Measurements from ENCODE around the gene RER1. TPM values are rescaled to one million over a fixed set of nuclear protein-coding genes. Genes with fewer than 3 reads are reported as not detected.

Gene RER1
- total RNA-seq, 1 experiment from 2014 or later, result 55.7 TPM

- no peak for DNase-seq (ENCODE audit: low read depth)
- in situ Hi-C loops (cut with HindIII; ENCODE audit: low pct_unique_long_range_greater_than_20kb, low sequenced_read_pairs), result no loop called here
Measured at GRCh38 chr1:2373551-2374251, 17.9 kb upstream of the RER1 start.

DNA sequence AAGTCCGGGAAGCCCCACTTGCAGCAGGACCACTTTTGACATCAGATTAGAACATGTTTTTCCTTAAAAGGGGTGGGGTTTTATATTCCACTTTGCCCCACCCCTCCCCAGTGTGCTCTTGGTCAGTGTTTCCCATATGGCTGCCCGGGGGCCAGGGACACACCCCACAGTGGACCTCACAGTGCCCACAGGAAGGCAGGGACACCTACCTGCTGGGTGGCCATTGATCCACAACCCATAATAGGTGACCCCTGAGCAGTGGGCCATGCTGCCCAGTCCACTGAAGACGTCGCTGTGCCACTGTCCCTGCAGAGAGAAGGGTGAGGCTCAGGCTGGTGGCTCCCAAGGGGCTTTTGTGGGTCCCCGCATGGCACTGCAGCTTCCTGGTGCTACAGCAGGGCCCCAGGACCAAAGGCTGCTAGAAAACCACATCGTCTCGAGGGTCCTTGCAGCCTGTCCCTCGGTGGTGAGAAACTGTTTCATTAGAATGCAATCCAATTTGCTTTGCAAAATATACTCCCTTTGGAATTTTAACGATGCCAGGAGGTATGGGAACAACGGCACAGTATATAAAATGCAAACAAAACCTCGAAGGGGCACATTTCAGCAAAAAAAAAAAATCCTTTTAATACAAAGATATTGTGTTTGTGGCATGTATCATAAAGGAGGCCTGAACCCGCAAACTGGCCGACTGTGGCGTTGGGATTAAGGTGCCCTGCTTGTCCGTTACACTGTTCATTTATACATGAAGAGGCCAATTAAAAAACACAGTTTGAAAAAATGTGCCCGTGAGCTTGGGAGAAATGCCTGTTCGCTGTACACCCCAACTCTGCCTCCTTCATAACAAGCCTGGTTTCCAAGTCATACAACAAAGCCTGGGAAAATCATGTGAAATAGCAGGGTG, 17.1 kb upstream of the RER1 start:
- no peak for DNase-seq (ENCODE audit: low read depth)
- in situ Hi-C loops (cut with HindIII; ENCODE audit: low pct_unique_long_range_greater_than_20kb, low sequenced_read_pairs), result no loop called here

- no peak for DNase-seq (ENCODE audit: low read depth)
- in situ Hi-C loops (cut with HindIII; ENCODE audit: low pct_unique_long_range_greater_than_20kb, low sequenced_read_pairs), result no loop called here
Measured at GRCh38 chr1:2375246-2375922, 16.3 kb upstream of the RER1 start.

DNA sequence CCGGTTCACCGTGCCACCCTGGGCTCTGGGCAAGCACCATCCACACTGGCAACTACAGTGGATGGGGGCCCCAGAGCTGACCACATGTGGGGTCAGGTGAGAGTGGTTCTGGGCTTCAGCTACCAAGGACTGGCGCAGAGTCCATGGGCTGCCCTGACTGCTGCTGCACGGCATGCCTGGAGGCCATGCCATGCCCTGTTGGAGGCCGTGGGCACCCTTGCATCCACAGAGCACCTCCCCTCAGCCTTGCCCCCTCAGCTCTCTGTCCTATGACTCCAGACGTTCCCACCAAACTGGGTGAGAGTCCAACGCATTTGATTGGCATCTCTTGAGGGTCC, 15.7 kb upstream of the RER1 start:
- DNase-seq (ENCODE audit: low read depth), result no peak
- in situ Hi-C loops (cut with HindIII; ENCODE audit: low pct_unique_long_range_greater_than_20kb, low sequenced_read_pairs), result no loop called here

GRCh38 chr1:2376261-2376741, 15.3 kb upstream of the RER1 start:
- in situ Hi-C loops (cut with HindIII; ENCODE audit: low pct_unique_long_range_greater_than_20kb, low sequenced_read_pairs), result no loop called here

GRCh38 chr1:2376931-2377672, 14.5 kb upstream of the RER1 start:
- in situ Hi-C loops (cut with HindIII; ENCODE audit: low pct_unique_long_range_greater_than_20kb, low sequenced_read_pairs), result no loop called here
- DNase-seq (ENCODE audit: low read depth), result no peak

More at GRCh38 chr1:2376261-2376741, 15.3 kb upstream of the RER1 start:
- no peak for DNase-seq (ENCODE audit: low read depth)

DNA sequence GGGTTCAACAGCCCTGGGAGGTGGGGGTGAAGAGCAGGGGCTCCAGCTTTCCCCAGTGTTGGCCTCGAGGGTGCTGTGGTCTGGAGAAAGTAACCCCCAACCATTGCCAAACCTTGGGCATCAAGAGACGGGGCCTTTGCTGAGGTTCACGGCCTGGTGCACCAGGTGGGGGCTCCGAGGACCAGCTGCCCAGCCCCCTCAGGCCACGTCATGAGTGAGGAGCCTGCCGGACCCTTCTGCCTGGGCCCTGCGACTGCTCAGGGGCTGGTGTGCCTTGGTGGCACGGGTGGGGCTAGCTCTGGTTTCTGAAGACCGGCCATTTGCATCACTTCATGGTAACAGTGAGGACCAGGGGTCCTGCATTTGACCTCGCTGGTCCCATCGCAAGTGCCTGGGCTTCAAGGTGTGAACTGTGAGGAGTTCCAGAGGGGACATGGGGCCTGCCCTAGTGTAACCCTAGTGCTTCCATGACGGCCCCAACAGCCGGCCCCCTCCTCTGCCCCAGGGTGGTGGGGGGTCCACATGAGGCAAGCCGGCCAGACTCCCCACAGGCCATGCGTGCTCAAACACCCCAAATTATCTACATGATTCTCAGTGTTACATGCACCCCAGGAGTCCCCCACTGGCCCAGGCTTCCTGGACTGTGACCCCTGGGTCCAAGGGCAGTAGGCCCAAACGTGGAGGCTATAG, 13.7 kb upstream of the RER1 start:
- in situ Hi-C loops (cut with HindIII; ENCODE audit: low pct_unique_long_range_greater_than_20kb, low sequenced_read_pairs), result no loop called here
- DNase-seq (ENCODE audit: low read depth), result no peak

DNA sequence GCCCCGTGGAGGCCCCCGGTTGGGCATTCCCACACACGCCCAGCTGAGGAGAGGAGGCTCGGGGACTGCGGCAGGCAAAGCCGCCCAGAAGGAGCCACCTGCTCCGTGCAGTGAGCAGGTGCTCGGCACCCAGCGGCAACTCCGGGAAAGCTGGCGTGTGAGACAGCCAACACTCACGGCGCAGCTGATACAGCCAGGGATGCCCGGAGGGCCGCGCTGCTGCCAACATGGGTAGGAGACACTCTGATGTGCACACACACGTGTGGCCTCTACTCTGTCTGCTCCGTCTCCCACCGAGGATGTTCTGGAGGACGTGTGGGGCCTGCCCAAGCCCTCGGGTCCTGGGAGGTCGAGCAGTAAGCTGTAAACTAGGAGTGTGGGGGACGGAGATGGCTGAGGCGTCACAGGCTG, 13.2 kb upstream of the RER1 start:
- no peak for DNase-seq (ENCODE audit: low read depth)
- in situ Hi-C loops (cut with HindIII; ENCODE audit: low pct_unique_long_range_greater_than_20kb, low sequenced_read_pairs), result no loop called here

DNA sequence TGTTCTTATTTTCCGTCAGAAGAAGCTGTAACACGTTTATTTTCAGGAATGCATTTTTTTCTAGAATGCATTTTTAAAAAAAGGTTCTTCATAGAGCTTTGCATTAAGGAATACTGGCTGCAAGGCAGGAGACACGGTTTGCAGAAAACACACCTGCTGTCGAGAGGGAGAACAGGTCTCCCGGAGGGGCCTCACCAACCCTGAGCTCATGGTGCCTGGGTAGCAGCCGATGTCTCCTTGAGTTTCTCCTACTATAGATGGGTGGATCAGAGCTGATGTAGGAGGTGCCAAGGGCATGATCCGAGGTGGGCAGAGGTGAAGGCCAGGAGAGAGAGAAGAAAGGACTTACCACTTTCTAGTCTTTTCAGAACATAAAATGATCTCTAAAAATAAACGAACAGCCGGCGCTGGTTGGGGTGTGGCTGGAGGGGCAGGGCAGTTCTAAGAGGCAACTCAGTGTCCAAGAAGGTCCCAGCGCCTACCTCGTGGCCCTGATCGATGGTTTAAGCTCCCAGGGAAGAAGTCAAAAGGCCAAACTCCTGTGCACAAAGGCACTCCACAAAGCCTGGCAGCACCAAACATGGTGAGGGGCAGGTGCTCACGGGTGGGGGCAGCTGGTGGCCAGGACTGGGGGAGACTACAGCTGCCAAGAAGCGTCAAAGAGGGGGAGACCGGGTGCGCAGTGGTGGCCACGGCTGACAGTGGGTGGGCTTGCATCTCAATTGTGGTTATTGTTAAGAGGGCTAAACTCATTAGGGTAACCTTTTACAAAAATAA, 12.5 kb upstream of the RER1 start:
- in situ Hi-C loops (cut with HindIII; ENCODE audit: low pct_unique_long_range_greater_than_20kb, low sequenced_read_pairs), result no loop called here
- no peak for DNase-seq (ENCODE audit: low read depth)

DNA sequence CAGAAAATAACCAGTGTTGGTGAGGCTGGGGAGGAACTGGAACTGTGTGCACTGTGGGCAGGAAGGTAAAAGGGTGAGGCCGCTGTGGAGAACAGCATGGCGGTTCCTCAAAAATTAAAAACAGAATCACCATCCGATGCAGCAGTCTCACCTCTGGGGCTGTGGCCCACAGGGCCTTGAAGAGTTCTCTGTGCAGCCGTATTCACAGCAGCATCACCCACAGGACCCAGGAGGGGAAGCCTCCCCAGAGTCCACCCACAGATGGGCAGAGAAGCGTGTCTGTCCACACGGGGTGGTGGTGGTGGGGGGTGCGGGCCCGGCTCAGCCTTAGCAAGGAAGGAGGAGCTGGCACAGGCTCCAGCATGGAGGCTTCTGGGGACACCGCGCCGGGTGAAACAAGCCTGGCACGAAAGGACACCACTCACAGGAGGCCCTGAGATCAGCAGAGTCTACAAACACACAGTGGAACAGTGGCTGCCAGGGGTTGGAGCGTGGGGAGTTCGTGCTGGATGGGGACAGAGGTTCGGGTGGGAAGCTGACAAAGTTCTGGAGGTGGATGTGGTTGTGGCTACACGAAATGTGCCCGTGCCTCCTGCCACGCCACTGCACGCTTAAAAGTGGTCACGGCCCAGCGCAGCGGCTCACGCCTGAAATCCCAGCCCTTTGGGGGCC, 11.8 kb upstream of the RER1 start:
- in situ Hi-C loops (cut with HindIII; ENCODE audit: low pct_unique_long_range_greater_than_20kb, low sequenced_read_pairs), result no loop called here

GRCh38 chr1:2380816-2381591, 10.6 kb upstream of the RER1 start:
- DNase-seq (ENCODE audit: low read depth), result no peak
- in situ Hi-C loops (cut with HindIII; ENCODE audit: low pct_unique_long_range_greater_than_20kb, low sequenced_read_pairs), result no loop called here

More for the DNA sequence above, 11.8 kb upstream of the RER1 start:
- no peak for DNase-seq (ENCODE audit: low read depth)

DNA sequence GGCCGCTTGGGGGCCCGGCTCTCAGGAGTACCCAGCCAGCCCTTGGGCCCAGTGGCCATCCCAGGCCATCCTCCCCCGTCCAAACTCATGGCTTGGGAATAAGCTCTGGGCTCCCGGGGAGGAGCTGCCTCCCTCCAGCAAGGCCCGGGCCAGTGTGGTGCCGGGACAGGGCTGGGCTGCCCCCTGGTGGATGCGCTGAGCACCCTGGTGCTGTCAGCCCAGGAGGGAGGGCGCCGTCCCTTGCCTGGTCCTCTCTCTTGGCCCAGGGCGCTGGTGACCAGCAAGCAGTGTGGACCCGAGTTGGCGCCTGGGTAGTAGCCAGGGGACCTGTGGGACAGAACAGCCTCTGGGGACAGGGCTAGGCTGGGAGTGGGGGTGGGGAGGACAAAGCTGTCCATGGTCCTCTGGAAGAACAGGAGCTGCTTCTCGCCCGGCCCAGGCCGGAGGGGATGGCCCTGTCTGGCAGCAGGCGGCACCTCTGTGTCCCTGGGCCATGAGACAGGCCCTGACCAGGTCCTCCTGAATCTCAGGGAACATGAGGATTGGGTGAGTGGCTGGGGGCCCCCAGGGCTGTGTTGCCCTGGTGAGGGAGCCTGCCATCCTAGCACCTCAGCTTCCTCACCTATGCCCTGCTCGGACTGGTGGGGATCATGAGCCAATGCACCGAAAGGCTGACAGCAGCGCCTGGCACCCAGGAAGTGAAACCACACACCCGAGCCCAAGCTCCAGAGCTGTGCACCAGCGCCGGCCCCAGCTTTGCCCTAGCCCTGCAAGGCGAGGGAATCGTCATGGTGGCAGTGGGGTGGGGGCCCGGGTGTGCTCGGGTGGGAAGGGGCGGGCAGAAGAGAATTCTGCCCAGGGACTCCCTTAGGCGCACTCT, 9.7 kb upstream of the RER1 start:
- DNase-seq (ENCODE audit: low read depth), result peak; percentile 30

DNA sequence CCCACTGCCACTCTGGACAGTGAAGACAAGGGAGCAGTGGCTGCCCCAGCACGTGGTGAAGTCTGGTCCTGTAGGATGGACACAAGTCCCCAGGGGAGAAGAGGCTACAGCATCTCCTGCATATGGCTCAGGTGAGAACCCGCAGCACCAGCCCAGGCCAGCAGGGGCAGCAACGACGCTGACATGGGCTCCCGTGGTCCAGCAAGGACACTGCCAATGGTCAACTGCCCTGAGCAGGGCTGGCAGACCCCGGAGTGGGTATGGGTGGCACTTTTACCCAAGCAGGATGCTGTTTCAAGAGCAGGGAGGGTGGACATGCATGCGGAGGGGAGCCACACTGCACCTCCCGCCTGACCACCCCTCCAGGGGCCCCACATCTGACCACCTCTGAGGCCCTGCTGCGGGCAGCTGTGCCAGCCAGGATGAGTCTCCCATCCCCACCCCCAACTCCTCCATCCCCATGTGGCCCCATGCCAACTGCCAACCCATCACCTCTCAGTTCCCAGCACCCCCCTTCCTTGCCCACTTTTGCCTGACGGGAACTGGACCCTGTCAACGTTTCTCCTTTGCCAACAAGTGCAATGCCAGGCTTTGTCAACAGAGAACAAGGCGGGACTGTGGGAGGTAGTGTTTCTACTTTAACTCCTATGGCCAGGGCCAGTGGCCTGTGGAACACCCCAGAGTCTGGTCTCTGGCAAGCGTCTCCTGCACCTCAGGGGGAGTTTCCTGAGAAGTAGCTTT, 8.8 kb upstream of the RER1 start:
- DNase-seq (ENCODE audit: low read depth), result no peak
- in situ Hi-C loops (cut with HindIII; ENCODE audit: low pct_unique_long_range_greater_than_20kb, low sequenced_read_pairs), result no loop called here

More for the DNA sequence above, 9.7 kb upstream of the RER1 start:
- in situ Hi-C loops (cut with HindIII; ENCODE audit: low pct_unique_long_range_greater_than_20kb, low sequenced_read_pairs), result no loop called here

DNA sequence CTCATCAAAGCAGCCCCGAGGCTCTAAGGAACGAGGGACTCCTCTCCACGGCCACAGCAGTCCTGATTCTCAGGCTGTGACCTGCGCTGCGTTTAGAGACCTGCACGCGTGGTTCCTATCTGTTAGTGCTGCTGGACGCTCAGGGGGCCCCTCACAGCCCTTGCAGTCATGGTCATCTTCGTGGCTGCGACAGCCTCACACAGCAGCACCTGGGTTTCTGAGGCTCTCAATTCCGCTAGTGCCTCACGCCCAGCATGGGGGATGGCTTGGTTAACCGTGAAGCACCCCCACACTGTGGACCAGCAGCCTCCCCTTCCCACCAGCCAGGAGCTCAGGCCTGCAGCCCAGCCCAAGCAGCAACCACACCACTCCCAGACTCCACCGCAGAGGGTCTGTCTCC, 8.1 kb upstream of the RER1 start:
- in situ Hi-C loops (cut with HindIII; ENCODE audit: low pct_unique_long_range_greater_than_20kb, low sequenced_read_pairs), result no loop called here
- no peak for DNase-seq (ENCODE audit: low read depth)

All from Caki2 (cell line).